Gastrocnemius medialis (tissue), 4 donors: ENCODE results near the gene FCMR.

Source experiments
- CTCF ChIP-seq, 5 experiments: fragments of 450-650 bp in 3 of 5; fragments of 200-600 bp in 2 of 5; sonication (generic) in 2 of 5; IDR thresholded peaks in 4 of 5; conservative IDR thresholded peaks in 1 of 5; 1 replicate in 4 of 5; 2 replicates in 1 of 5; pipeline ENCODE4 v1.5.1; 2016 to 2019; ENCODE audit warnings: antibody characterized with exemption in 5 of 5, mild to moderate bottlenecking in 3 of 5, moderate library complexity in 3 of 5
- POLR2A ChIP-seq, 2 donors: fragments of 450-650 bp; IDR thresholded peaks; one replicate each; pipeline ENCODE4 v1.6.1; 2017; ENCODE audit warnings: antibody characterized with exemption in 2 of 2, mild to moderate bottlenecking in 2 of 2, moderate library complexity in 2 of 2

DNA sequence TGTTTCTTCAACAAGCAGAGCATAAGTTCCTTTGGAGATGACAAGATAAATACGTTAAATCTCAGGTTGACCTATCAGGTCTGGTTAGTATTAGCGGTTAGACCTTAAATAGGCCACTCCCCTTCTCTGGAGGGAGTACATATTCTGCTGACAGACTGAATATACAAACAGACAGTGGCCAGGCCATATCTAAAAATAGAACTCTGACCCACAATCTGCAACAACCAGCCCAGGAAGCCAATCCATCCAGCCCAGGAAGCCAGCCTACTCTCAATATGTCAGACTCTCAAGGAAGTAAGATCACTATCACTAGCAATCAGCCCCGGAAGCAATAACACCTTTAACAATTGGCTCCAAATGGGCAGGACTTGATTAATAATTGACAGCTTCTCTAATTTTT is 49.6 kb downstream of the FCMR start:
- TF ChIP-seq CTCF (IDR thresholded peaks at IDR 0.05 in 4 of 5, conservative IDR thresholded peaks at IDR 0.05 in 1 of 5) (no peak), POLR2A (IDR thresholded peaks at IDR 0.05) (no peak)
